Caco-2 (cell line): ENCODE measurements around the gene DAB2IP. TPM values are rescaled to one million over a fixed set of nuclear protein-coding genes. Genes with fewer than 3 reads are reported as not detected.

Experiments
- BruUV-seq: library from RNA; stranded (reverse); fragments of 400-500 nt; replicated peaks from 2 replicates; lab custom pipeline; 2021; lab: Mats Ljungman, UMichigan
- CTCF ChIA-PET: fragments of 300-600 bp; sonication (Branson Sonifier 250); formaldehyde crosslinking; loops from one replicate; lab custom pipeline; 2022; ENCODE audit warnings: antibody characterized with exemption; lab: Charles Lee
- POLR2A ChIA-PET: fragments of 300-600 bp; sonication (Branson Sonifier 250); formaldehyde crosslinking; loops from one replicate; lab custom pipeline; 2022; ENCODE audit warnings: antibody characterized with exemption; lab: Charles Lee
- DNase-seq, 2 experiments: peaks; one replicate each; pipeline versions ENCODE4 v3.0.0 to v3.0.0-alpha.2; 2020 to 2022
- H3K27me3 ChIP-seq: replicated peaks from 2 replicates; pipeline ENCODE4 v1.6.0; 2011; ENCODE audit warnings: low read length; ENCODE audit not compliant: control insufficient read depth, insufficient read depth
- H3K36me3 ChIP-seq: 2 replicates; pipeline ENCODE4 v1.5.1; 2011; ENCODE audit warnings: low read length; ENCODE audit not compliant: control insufficient read depth, insufficient read depth
- H3K4me1 ChIP-seq: fragments of 250-450 bp; sonication (Bioruptor Pico); 2 replicates; pipeline ENCODE4 v1.5.1; 2020; ENCODE audit warnings: mild to moderate bottlenecking
- H3K4me3 ChIP-seq: 2 replicates; pipeline ENCODE4 v1.5.1; 2011; ENCODE audit warnings: low read depth, mild to moderate bottlenecking, control low read depth, low read length
- H3K9me3 ChIP-seq: fragments of 250-450 bp; sonication (Bioruptor Pico); 2 replicates; pipeline ENCODE4 v1.5.1; 2020; ENCODE audit warnings: mild to moderate bottlenecking, moderate library complexity
- H3K27ac Mint-ChIP-seq: one replicate; pipeline ENCODE4 v1.8.0; 2022; ENCODE audit warnings: mixed read lengths; ENCODE audit not compliant: unreplicated experiment
- H3K27me3 Mint-ChIP-seq: one replicate; pipeline ENCODE4 v1.8.0; 2022; ENCODE audit warnings: mixed read lengths; ENCODE audit not compliant: insufficient read depth, unreplicated experiment
- H3K36me3 Mint-ChIP-seq: one replicate; pipeline ENCODE4 v1.8.0; 2022; ENCODE audit warnings: mild to moderate bottlenecking, mixed read lengths; ENCODE audit not compliant: insufficient read depth, unreplicated experiment
- H3K4me1 Mint-ChIP-seq: one replicate; pipeline ENCODE4 v1.8.0; 2022; ENCODE audit warnings: low read depth, mixed read lengths; ENCODE audit not compliant: unreplicated experiment
- H3K4me3 Mint-ChIP-seq: one replicate; pipeline ENCODE4 v1.8.0; 2022; ENCODE audit warnings: mild to moderate bottlenecking, moderate library complexity, mixed read lengths; ENCODE audit not compliant: unreplicated experiment
- H3K9me3 Mint-ChIP-seq: one replicate; pipeline ENCODE4 v1.8.0; 2022; ENCODE audit warnings: mixed read lengths; ENCODE audit not compliant: unreplicated experiment
- intact Hi-C: fragments of 100-400 bp; cut with micrococcal nuclease; formaldehyde crosslinking; loops from one replicate; pipeline ENCODE4 v1.10.0; 2022; ENCODE audit not compliant: unreplicated experiment
- total RNA-seq: library from RNA; stranded (reverse); gene quantifications from 2 replicates; pipeline ENCODE4 v1.2.3, GENCODE V29; 2022
- TF ChIP-seq, protein P1 (sequence below), 2 experiments: fragments of 200-600 bp in 1 of 2; IDR thresholded peaks; 1 replicate in 1 of 2; 2 replicates in 1 of 2; pipeline versions ENCODE4 v1.5.1 to v1.8.0; 2011 to 2022; ENCODE audit warnings: antibody characterized with exemption in 1 of 2, control low read depth in 1 of 2, inconsistent platforms in 1 of 2, low read depth in 1 of 2, low read length in 1 of 2, mild to moderate bottlenecking in 1 of 2, moderate library complexity in 1 of 2; ENCODE audit not compliant: insufficient read depth in 1 of 2, severe bottlenecking in 1 of 2, unreplicated experiment in 1 of 2

DAB2IP gene
- total RNA-seq, 1 experiment from 2014 or later: 26.0 TPM

DNA sequence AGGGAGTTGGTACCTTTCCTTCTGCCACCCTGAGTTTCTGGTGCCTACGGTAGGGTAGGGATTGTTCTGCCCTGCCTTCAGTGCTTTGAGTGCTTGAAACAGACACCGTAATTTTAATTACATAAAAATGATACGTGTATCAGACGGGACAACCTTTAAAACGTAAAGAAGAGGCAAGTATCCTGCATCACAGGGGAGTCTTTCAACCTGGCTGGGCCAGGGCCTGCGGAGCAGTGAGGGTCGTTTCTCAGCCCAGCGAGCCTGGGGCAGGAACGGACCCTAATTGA lies 483 bp upstream of the DAB2IP start:
- Histone ChIP-seq H3K27me3 (no peaks in the 10 kb centered on the region), H3K4me3 (peak overlapping the region; percentile 69), H3K9me3 (no peaks in the 10 kb centered on the region), H3K36me3 (no peaks in the 10 kb centered on the region; the same call in 1 of the 2 replicates), H3K4me1 (peaks cover 22% of the 10 kb centered on the region)
- no peaks in the 10 kb centered on the region for H3K27me3 Mint-ChIP-seq
- peaks cover 4% of the 10 kb centered on the region for H3K36me3 Mint-ChIP-seq
- intact Hi-C loops: loop anchor here (5.0 kb wide), 2 partner anchors 36 to 86 kb away; no protein-coding TSS in a partner anchor
- BruUV-seq: no TSS peak
- ChIA-PET CTCF (interaction anchor here (1.0 to 1.8 kb wide), 5 partner anchors 11 to 105 kb away, joined by 3 to 15 read pairs (median 4); no protein-coding TSS in a partner anchor), POLR2A (interaction anchor here (0.6 kb wide), 1 partner anchor 41 kb away, joined by 3 read pairs; no protein-coding TSS in a partner anchor)
- H3K4me1 Mint-ChIP-seq: peaks cover 18% of the 10 kb centered on the region
- TF ChIP-seq, protein P1, sequence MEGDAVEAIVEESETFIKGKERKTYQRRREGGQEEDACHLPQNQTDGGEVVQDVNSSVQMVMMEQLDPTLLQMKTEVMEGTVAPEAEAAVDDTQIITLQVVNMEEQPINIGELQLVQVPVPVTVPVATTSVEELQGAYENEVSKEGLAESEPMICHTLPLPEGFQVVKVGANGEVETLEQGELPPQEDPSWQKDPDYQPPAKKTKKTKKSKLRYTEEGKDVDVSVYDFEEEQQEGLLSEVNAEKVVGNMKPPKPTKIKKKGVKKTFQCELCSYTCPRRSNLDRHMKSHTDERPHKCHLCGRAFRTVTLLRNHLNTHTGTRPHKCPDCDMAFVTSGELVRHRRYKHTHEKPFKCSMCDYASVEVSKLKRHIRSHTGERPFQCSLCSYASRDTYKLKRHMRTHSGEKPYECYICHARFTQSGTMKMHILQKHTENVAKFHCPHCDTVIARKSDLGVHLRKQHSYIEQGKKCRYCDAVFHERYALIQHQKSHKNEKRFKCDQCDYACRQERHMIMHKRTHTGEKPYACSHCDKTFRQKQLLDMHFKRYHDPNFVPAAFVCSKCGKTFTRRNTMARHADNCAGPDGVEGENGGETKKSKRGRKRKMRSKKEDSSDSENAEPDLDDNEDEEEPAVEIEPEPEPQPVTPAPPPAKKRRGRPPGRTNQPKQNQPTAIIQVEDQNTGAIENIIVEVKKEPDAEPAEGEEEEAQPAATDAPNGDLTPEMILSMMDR (IDR thresholded peaks at IDR 0.05; ENCODE audit: insufficient read depth in 1 of 2, low read depth in 1 of 2, low read length in 1 of 2, severe bottlenecking in 1 of 2, unreplicated experiment in 1 of 2): no peak
- DNase-seq: no peak
- H3K4me3 Mint-ChIP-seq: peak overlapping the region; percentile 73
- H3K9me3 Mint-ChIP-seq: no peaks in the 10 kb centered on the region
- H3K27ac Mint-ChIP-seq: peak overlapping the region; percentile 18

DNA sequence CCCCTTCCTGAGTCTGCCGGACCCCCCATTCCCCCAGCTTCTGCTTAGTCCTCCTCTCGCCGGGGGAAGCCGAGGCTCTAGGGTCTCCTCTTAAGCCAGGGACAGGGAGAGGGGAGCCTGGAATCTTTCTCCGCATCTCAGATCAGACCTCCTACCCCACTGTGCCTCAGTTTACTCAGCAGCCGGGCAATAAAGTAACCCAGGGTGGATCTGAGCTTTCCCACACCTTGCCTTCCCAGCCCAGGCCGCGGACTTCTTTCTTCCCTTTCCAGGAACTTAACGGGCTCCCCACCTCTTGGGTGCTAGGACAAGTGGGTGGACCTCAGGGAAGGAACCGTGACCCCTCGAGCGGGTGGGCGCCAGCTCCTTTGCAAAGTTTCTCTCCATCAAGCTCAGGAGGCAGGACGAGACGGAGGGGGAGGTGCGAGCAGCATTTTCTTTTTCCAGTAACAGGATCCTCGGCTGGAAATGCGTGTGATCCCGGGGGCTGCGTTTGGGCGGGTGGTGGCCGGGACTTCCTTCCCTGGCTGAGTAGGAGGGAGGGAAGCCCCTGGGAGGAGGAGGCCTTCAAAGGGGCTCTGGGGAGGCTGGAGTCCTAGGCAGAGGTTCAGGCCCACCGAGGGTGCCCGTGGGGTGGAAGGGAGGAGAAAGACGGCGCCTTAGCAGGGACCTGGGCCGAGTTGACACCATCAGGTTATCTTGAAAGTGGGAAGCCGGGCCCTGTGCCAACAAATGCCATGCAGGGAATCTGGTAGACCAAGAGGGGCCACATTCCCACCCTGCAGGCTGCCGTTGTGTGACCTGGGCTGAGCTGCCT lies 795 bp downstream of the DAB2IP start:
- Mint-ChIP-seq H3K36me3 (peaks cover 4% of the 10 kb centered on the region), H3K4me3 (peak overlapping the region; percentile 94), H3K9me3 (no peaks in the 10 kb centered on the region), H3K27me3 (no peaks in the 10 kb centered on the region), H3K4me1 (peaks cover 18% of the 10 kb centered on the region), H3K27ac (peak overlapping the region; percentile 69)
- H3K9me3 ChIP-seq: no peaks in the 10 kb centered on the region
- ChIA-PET POLR2A (no interaction called here), CTCF (interaction anchor here (0.8 to 1.2 kb wide), 2 partner anchors 32 to 107 kb away, joined by 4 read pairs; no protein-coding TSS in a partner anchor)
- H3K36me3 ChIP-seq: peaks cover 2% of the 10 kb centered on the region
- intact Hi-C loops: loop anchor here (5.0 kb wide), 2 partner anchors 35 to 85 kb away; no protein-coding TSS in a partner anchor
- BruUV-seq: TSS peak; percentile 45
- H3K27me3 ChIP-seq: no peaks in the 10 kb centered on the region
- peak in 1 of 2 experiments; percentile 36 for DNase-seq
- TF ChIP-seq, protein P1 (IDR thresholded peaks at IDR 0.05; ENCODE audit: insufficient read depth in 1 of 2, low read depth in 1 of 2, low read length in 1 of 2, severe bottlenecking in 1 of 2, unreplicated experiment in 1 of 2): no peak
- H3K4me1 ChIP-seq: peaks cover 22% of the 10 kb centered on the region
- peak overlapping the region; percentile 69 for H3K4me3 ChIP-seq

DNA sequence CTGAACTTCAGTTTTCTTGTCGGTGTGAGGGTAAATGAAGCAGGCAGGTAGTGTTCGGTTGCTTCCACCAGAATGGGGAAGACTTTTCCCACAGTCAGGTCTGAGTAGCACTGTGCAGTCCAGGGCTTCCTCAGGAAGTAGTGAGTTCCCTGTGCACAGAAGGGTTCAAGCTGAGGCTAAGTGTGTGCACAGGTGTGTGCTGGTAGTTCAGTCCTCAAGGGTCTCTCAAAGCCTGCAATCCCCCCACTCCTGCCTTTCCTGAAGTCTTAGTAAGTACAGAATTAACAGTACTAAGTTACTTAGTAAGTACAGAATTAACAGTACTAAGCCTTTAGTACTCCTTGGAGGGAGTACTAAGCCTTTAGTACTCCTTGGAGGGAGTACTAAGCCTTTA lies 1.4 kb downstream of the DAB2IP start:
- POLR2A ChIA-PET: no interaction called here
- no peak for DNase-seq
- peaks cover 2% of the 10 kb centered on the region for H3K36me3 ChIP-seq
- no peak overlapping the region for H3K27ac Mint-ChIP-seq
- CTCF ChIA-PET: interaction anchor here (0.7 to 1.2 kb wide), 3 partner anchors 31 to 107 kb away, joined by 3 to 4 read pairs (median 4); no protein-coding TSS in a partner anchor
- no peaks in the 10 kb centered on the region for H3K27me3 ChIP-seq
- H3K4me1 ChIP-seq: peaks cover 22% of the 10 kb centered on the region
- no TSS peak for BruUV-seq
- peaks cover 4% of the 10 kb centered on the region for H3K36me3 Mint-ChIP-seq
- TF ChIP-seq, protein P1 (IDR thresholded peaks at IDR 0.05; ENCODE audit: insufficient read depth in 1 of 2, low read depth in 1 of 2, low read length in 1 of 2, severe bottlenecking in 1 of 2, unreplicated experiment in 1 of 2): no peak
- peak overlapping the region; percentile 94 for H3K4me3 Mint-ChIP-seq
- intact Hi-C loops: loop anchor here (5.0 kb wide), 2 partner anchors 34 to 84 kb away; no protein-coding TSS in a partner anchor
- peak overlapping the region; percentile 69 for H3K4me3 ChIP-seq
- H3K9me3 ChIP-seq: no peaks in the 10 kb centered on the region
- peaks cover 18% of the 10 kb centered on the region for H3K4me1 Mint-ChIP-seq
- no peaks in the 10 kb centered on the region for H3K27me3 Mint-ChIP-seq
- no peaks in the 10 kb centered on the region for H3K9me3 Mint-ChIP-seq
